ENCODE results near the gene ATP2A1. TPM values are rescaled to one million over a fixed set of nuclear protein-coding genes. Genes with fewer than 3 reads are reported as not detected.

The ATP2A1 gene
- total and polyA plus RNA-seq, 2 experiments from 2014 or later, result 0.13 to 2.3 TPM

DNA sequence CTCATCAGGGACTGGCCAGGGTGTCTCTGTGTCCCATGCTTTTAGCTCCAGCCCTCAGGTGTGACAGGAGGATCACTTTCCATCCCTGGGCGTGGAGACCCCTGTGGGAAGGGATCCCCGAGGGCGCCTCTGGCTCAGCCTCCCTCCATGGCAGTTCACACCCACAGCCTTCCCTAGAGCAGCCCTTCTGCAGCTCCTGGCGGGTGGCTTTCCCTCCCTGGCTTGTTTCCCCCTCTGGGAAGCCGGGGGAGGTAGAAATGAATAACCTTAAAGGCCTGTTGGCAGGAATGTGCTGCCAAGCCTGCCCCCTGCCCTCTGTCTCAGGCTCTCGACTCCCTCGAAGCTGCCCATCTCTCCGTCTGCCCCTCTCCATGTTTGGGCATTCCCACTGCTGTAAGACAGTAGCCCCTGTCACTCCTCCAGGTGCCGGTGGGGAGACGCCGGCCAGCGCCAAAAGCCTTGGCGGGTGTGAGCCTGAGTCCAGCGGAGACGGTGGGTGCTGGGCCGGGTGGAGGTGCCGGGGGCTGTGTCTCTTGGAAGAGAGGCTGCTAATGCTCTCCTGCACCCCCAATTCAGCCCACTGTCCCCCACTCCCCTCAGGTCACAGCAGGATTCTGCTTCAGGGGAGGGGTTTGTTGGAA lies 2.1 kb upstream of the ATP2A1 start:
- no peaks in the 10 kb centered on the region for H3K9me3 ChIP-seq (ENCODE audit: low read depth)
- peaks cover 13% of the 10 kb centered on the region for H3K4me1 ChIP-seq (ENCODE audit: insufficient read depth)
- H3K79me2 ChIP-seq, result no peaks in the 10 kb centered on the region
- no peak overlapping the region for H2AFZ ChIP-seq
- no peak overlapping the region for H3K4me2 ChIP-seq
- no peak overlapping the region for H3K4me3 ChIP-seq
- WGBS (ENCODE audit: low lambda C conversion rate, missing lambda C conversion rate), result 89% methylated on average over 17 of the region's 17 CpGs
- H4K20me1 ChIP-seq (ENCODE audit: insufficient read depth, poor library complexity, severe bottlenecking), result no peaks in the 10 kb centered on the region
- no peaks in the 10 kb centered on the region for H3K9me2 ChIP-seq (replicated peaks; ENCODE audit: insufficient read depth)
- TF ChIP-seq, protein P1, sequence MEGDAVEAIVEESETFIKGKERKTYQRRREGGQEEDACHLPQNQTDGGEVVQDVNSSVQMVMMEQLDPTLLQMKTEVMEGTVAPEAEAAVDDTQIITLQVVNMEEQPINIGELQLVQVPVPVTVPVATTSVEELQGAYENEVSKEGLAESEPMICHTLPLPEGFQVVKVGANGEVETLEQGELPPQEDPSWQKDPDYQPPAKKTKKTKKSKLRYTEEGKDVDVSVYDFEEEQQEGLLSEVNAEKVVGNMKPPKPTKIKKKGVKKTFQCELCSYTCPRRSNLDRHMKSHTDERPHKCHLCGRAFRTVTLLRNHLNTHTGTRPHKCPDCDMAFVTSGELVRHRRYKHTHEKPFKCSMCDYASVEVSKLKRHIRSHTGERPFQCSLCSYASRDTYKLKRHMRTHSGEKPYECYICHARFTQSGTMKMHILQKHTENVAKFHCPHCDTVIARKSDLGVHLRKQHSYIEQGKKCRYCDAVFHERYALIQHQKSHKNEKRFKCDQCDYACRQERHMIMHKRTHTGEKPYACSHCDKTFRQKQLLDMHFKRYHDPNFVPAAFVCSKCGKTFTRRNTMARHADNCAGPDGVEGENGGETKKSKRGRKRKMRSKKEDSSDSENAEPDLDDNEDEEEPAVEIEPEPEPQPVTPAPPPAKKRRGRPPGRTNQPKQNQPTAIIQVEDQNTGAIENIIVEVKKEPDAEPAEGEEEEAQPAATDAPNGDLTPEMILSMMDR (IDR thresholded peaks at IDR 0.05; ENCODE audit: poor library complexity), result no peak
- TF ChIP-seq EZH2 (IDR thresholded peaks at IDR 0.05; ENCODE audit: borderline replicate concordance), result no peak
- no peak for DNase-seq (ENCODE audit: low spot score)
- H3K36me3 ChIP-seq (replicated peaks; ENCODE audit: insufficient read depth, low read depth), result no peaks in the 10 kb centered on the region
- no peak overlapping the region for H3K27ac ChIP-seq
- no peaks in the 10 kb centered on the region for H3K27me3 ChIP-seq

DNA sequence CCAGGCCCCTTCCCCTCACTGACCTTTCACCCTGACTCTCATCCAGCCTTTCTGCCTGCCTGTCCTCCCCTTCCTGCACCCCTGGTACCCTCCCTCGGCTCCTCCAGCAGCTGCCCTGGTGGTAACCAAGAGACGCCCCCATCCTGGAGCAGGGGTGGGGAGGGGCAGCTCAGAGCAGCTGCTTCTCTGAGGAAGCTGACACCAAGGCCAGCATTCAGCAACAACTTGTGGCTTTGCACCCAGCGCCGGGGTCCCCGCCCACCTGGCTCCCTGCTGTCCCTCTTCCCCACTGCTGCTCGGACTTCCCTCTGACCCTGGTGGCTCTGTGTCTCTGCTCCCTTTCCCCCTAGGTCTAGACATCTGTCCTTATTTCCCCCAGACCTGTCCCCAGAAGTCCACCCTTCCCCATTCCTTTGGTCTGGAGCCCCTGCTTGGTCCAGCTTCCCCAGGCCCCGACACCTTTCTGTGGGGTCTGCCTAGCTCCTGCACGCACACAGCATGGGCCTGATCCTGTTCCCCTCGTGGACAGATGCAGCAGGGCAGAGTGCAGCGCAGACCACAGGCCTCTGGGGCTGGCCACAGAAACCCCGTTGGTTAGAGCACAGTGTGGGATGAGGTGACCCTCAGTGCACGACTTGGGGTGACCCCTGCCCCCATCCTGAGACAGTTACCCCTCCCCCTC lies 1.2 kb upstream of the ATP2A1 start:
- no peaks in the 10 kb centered on the region for H3K9me2 ChIP-seq (replicated peaks; ENCODE audit: insufficient read depth)
- TF ChIP-seq EZH2 (IDR thresholded peaks at IDR 0.05; ENCODE audit: borderline replicate concordance) (no peak), EZH2phosphoT487 (IDR thresholded peaks at IDR 0.05; ENCODE audit: low read depth, severe bottlenecking, unreplicated experiment) (no peak)
- TF ChIP-seq, protein P1 (IDR thresholded peaks at IDR 0.05; ENCODE audit: poor library complexity), result no peak
- 74% methylated on average over 12 of the region's 12 CpGs for WGBS (ENCODE audit: low lambda C conversion rate, missing lambda C conversion rate)

DNA sequence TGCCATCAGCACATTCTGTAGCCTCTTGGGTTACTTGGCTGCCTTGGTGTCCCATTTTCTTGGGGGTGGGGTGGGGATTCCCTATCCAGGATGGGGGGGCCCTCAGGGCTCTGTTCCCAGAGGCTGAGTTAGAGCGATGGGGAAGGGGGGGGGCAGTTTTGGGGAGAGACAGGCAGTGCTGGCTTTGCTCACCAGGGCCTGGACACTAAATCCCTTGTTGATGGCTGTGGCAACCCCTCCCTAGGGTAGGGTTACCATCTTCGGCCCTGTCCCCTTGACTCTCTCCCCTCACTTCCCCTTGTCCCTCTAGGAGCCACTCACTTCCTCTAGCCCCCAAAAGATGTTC lies 660 bp upstream of the ATP2A1 start:
- Histone ChIP-seq H3K4me1 (ENCODE audit: insufficient read depth) (peaks cover 13% of the 10 kb centered on the region), H3K36me3 (replicated peaks; ENCODE audit: insufficient read depth, low read depth) (no peaks in the 10 kb centered on the region), H2AFZ (no peak overlapping the region), H3K4me2 (no peak overlapping the region), H3K4me3 (no peak overlapping the region), H3K9me2 (replicated peaks; ENCODE audit: insufficient read depth) (no peaks in the 10 kb centered on the region), H4K20me1 (ENCODE audit: insufficient read depth, poor library complexity, severe bottlenecking) (no peaks in the 10 kb centered on the region), H3K9me3 (ENCODE audit: low read depth) (no peaks in the 10 kb centered on the region), H3K27me3 (no peaks in the 10 kb centered on the region), H3K79me2 (no peaks in the 10 kb centered on the region), H3K27ac (no peak overlapping the region)
- TF ChIP-seq EZH2phosphoT487 (IDR thresholded peaks at IDR 0.05; ENCODE audit: low read depth, severe bottlenecking, unreplicated experiment) (no peak), EZH2 (IDR thresholded peaks at IDR 0.05; ENCODE audit: borderline replicate concordance) (no peak)
- TF ChIP-seq, protein P1 (IDR thresholded peaks at IDR 0.05; ENCODE audit: poor library complexity), result no peak
- DNase-seq (ENCODE audit: low spot score), result no peak
- WGBS (ENCODE audit: low lambda C conversion rate, missing lambda C conversion rate), result 83% methylated on average over 2 of the region's 2 CpGs

More for the DNA sequence above, 1.2 kb upstream of the ATP2A1 start:
- Histone ChIP-seq H3K36me3 (replicated peaks; ENCODE audit: insufficient read depth, low read depth) (no peaks in the 10 kb centered on the region), H4K20me1 (ENCODE audit: insufficient read depth, poor library complexity, severe bottlenecking) (no peaks in the 10 kb centered on the region), H3K4me1 (ENCODE audit: insufficient read depth) (peaks cover 13% of the 10 kb centered on the region), H3K27ac (no peak overlapping the region), H3K4me2 (no peak overlapping the region), H2AFZ (no peak overlapping the region), H3K79me2 (no peaks in the 10 kb centered on the region), H3K4me3 (no peak overlapping the region), H3K27me3 (no peaks in the 10 kb centered on the region), H3K9me3 (ENCODE audit: low read depth) (no peaks in the 10 kb centered on the region)
- no peak for DNase-seq (ENCODE audit: low spot score)
